Measurements from ENCODE around the gene RAMP1.

Gene RAMP1

DNA sequence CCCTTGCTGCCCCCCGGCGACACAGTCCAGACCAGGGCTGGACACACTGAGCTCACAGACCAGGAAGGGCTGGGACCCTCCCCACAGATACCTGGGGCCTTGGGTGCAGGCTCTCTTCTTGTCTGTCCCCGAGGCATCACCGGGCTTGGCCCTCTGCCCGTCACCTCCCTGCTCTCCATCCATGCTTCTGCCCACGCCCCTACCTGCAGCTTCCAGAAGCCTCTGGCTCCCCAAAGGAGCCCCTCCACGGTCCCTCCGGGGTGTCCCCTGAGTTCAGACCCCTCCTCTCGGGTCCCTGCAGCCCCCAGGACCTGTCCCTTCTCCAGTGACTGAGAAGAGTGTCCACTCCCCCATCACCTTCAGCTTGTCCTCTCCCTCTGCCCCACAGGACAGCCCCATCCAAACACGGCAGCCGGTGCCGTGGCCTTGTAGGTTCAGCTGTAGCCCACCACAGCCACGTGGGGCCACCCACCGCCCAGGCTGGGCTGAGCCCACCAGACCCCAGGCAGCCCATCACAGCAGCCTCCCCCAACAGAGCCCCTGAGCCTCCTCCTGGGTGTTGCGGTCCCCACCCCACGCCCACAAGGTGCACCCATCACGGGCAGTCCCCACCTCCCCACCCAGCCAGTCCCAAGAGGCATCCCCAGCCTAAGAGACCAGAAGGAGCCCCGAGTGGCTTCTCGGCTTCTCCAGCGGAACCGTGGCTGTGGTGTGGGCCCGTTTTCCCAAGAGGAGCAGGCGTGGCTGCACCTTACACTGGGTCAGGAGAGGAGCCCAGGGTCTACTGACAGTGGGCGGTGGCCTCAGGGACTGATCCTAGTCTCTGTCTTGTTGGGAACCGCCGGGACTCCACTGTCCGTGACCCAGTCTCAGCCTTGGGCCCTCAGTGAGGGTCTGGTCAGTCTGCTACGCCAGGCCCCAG, 53.1 kb downstream of the RAMP1 start:
- no peak overlapping the region for H3K4me3 ChIP-seq (ENCODE audit: low read length)
- no peak for TF ChIP-seq CTCF (conservative IDR thresholded peaks at IDR 0.05; ENCODE audit: low read depth, low read length)
- no peak for DNase-seq (ENCODE audit: low read depth)

DNA sequence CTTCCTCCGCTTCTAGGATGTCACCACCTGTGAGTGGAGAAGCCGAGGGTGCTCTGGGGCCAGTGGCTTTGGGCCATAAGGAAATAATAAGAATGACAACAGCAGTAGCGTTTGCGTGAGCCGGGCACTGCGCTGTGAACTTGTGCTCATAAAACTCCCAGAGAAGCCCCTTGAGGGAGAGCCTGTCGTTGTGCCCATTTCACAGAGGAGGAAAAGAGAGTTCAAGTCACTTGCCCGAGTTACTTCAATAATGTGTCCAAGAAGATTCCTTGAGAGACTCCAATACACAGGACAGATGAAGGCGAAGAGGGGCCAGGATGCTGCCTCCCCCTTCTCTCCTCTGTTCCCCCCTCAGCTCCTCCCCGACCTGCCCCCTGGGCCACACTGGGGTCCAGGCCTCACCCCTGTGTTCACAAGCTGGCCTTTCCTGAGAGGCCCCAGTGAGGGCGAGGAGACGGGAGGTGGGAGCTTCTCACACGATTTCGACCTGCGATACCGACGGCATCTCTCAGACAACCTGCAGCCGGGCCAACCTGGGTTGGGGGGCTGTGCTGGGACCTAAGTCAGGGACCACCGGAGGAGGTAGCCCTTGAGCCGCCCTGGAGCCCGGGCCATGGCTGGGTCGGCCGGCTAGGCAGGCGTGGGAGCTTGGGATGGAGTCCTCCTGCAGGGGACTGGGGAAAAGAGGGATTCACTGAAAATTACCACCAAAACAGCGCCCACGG, 53.9 kb downstream of the RAMP1 start:
- no peak for TF ChIP-seq CTCF (conservative IDR thresholded peaks at IDR 0.05; ENCODE audit: low read depth, low read length)
- no peak overlapping the region for H3K4me3 ChIP-seq (ENCODE audit: low read length)
- no peak for DNase-seq (ENCODE audit: low read depth)

DNA sequence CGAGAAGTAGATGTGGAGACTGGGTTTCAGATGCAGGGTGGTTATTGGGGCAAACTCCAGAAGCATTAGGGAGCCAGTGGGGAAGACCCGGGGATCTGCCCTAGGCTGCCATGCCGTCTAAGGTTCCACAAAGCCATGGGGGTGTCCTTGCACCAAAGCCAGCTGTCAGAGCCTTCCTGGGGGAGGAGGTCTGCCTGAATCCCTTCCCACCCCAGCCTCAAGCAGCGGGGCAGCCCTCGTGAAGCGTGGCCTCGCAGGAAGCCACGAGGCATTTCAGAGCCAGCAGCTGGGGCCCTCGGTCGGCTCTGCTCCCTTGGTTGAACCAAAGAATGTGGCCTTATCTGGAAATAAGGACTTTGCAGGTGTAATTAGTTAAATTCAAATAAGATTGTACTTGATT, 56.2 kb downstream of the RAMP1 start:
- DNase-seq (ENCODE audit: low read depth) = no peak
- H3K4me3 ChIP-seq (ENCODE audit: low read length) = no peak overlapping the region
- no peak for TF ChIP-seq CTCF (conservative IDR thresholded peaks at IDR 0.05; ENCODE audit: low read depth, low read length)

DNA sequence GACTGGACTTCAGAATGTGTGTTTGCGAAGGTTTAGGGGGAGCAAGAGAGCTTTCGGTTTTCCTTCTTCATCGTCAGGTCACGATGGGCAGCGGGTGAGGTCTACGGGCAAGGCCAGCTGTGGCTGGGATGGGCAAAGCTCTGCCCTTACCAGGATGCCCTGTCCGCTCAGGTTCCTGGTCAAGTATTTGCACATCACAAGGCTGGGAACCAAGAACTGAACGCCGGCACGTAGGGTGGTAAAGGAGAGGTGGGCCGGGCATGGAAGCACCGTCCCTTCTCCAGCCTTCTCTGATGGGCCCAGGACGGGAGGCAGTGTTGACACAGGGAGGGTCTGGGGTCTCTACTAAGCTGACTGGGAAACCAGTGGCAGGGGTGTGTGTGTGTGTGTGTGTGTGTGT, 56.9 kb downstream of the RAMP1 start:
- no peak for DNase-seq (ENCODE audit: low read depth)
- TF ChIP-seq CTCF (conservative IDR thresholded peaks at IDR 0.05; ENCODE audit: low read depth, low read length) = no peak
- no peak overlapping the region for H3K4me3 ChIP-seq (ENCODE audit: low read length)

DNA sequence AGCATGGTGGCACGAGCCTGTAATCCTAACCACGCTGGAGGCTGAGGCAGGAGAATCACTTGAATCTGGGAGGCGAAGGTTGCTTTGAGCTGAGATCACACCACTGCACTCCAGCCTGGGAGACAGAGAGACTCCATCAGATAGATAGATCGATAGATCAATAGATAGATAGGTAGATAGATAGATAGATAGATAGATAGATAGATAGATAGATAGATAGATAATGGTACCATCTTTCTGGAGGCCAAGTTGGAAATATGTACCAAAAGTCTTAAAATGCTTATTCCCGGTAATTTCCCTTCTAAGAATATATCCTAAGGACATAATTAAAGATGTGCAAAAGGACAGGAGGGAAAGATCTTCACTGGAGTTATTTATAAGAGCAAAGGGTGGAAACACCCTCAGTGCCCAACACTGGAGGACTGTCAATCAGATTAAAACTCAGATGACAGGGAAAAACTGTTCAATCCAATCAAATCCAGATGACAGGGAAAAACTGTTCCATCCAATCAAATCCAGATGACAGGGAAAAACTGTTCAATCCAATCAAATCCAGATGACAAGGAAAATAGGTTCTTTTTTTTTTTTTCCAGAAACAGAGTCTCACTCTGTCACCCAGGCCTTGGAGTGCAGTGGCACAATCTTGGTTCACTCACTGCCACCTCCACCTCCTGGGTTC, 58.4 kb downstream of the RAMP1 start:
- TF ChIP-seq CTCF (conservative IDR thresholded peaks at IDR 0.05; ENCODE audit: low read depth, low read length) = no peak
- no peak for DNase-seq (ENCODE audit: low read depth)
- no peak overlapping the region for H3K4me3 ChIP-seq (ENCODE audit: low read length)

DNA sequence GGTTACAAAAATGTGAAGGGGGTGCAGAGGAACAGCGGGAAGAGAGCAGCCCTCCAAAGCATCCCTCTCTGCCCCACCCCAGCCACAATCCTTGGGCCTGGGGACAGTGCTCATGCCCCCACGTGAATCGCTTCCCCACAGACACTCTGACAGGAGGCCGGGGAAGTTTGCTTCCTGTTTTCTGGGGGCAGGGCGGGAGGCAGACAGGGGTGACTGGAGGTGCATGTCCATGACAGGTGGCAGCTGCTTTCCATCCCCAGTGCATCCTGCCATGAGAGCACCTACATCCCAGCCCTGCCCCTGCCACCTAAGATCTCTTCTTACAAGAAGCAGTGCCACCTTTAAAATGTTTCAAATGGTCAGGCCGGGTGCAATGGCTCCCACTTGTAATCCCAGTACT, 60.2 kb downstream of the RAMP1 start:
- TF ChIP-seq CTCF (conservative IDR thresholded peaks at IDR 0.05; ENCODE audit: low read depth, low read length) = no peak
- H3K4me3 ChIP-seq (ENCODE audit: low read length) = no peak overlapping the region
- no peak for DNase-seq (ENCODE audit: low read depth)

Data from retinal pigment epithelial cell (primary cell).